Left ventricle myocardium superior (tissue), 1 donor: ENCODE results near the gene CREB3L1. TPM values are rescaled to one million over a fixed set of nuclear protein-coding genes. Genes with fewer than 3 reads are reported as not detected.

ENCODE experiments used
- ATAC-seq: fragments of 200-7000 bp; cut with Tn5 transposase; one replicate; pipeline ENCODE4 v1.9.1; 2020; ENCODE audit warnings: mild to moderate bottlenecking, moderate library complexity
- DNase-seq: peaks from one replicate; pipeline ENCODE4 v3.0.0-alpha.2; 2020
- intact Hi-C: fragments of 100-400 bp; cut with micrococcal nuclease; formaldehyde crosslinking; loops from one replicate; pipeline ENCODE4 v1.11.0; 2022
- total RNA-seq: library from RNA; stranded (reverse); fragmentation: NEBNext Ultra II Directional; extraction: Animal tissue kit (Norgen Biotek cat#: 25700); gene quantifications from one replicate; pipeline ENCODE4 v1.2.1, GENCODE V29; 2021
- donor health status: DM: no; HTN: yes; CAD: no; lungs with severe emphysema.

Gene CREB3L1
- total RNA-seq, 1 donor from 2014 or later = 56.0 TPM

DNA sequence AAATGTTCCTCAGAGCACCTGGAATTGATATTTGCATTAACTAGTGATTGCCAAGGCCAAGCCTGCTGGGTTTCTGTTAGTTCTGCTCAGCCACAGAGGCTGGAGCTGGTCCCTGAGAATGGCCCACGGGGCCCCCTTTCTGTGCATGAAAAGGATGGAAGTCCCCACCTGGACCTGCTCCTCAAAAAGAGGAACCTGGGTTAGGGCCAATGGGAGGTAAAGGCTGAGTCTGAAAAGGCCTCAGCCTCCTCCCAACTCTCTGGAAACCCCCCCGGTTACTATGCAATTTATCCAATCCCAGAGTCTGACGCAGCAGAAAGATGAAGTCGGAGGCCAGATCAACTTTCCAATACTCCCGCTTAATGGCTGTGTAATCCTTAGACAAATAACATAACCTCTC lies 6.8 kb upstream of the CREB3L1 start:
- intact Hi-C loops = no loop called here
- DNase-seq = no peak
- ATAC-seq = no peak

DNA sequence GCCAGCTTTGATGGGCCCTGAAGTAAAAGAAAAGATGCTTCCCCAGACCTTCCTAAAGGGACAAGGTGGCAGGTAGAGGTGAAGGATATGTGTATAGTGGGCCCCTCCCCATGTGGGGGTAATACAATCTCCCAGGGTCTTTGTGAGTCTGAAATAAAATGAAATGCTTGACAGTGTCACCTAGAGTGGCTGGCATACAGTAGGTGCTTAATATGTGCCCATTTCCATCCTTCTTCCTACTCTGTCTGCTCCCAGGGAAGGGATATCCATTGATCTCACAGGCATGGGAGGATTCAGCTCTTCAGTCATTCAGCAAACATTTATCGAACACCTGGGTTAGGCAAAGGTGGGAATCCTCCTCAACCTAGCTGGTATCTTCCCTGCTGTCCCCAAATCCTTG lies 6.1 kb upstream of the CREB3L1 start:
- no peak for DNase-seq
- ATAC-seq = no peak
- intact Hi-C loops = no loop called here

DNA sequence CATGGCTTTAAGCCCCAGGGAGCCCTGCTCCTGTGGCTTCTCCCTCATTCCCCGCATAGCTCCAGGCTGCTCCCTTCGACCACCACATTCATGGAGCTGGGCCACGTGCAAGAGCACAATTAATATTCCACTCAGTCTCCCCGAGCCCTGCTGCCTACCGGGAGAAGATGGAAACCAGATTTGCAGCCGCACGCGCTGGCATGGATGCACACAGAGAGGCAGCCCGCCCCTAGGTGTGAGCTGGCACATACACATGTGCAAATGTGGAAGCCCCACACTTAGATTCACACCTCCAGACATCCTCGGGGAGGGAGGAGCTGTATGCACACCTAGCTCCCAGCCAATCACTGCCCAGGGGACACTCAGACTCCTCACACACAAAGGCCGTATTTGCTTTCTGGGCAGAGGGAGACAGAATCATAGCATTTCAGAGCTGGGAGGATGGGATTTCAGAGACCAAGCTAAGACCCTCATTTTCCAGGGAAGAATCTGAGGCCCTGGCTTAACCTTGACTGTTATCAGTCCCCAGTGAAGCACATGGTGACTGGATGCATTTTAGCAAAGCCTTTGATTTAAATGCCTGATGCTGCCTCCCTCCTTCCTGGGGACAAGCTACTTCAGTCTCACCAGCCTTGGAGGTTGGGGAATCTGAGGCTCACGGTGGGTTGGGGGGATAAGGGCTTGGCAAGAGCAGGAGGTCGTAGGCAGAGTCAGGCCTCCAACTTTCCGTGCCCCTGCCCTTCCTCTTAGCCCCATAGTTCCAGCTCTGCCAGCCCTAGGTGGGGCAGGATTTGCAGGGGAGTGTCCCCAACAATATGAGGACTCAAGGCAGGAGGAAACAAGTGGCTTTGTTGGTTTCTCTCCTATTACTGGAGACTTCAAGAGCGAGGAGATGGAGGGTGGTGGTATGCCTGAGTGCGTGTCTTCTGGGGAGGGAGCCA lies 5.3 kb upstream of the CREB3L1 start:
- DNase-seq (no peak), ATAC-seq (no peak)
- intact Hi-C loops = no loop called here

DNA sequence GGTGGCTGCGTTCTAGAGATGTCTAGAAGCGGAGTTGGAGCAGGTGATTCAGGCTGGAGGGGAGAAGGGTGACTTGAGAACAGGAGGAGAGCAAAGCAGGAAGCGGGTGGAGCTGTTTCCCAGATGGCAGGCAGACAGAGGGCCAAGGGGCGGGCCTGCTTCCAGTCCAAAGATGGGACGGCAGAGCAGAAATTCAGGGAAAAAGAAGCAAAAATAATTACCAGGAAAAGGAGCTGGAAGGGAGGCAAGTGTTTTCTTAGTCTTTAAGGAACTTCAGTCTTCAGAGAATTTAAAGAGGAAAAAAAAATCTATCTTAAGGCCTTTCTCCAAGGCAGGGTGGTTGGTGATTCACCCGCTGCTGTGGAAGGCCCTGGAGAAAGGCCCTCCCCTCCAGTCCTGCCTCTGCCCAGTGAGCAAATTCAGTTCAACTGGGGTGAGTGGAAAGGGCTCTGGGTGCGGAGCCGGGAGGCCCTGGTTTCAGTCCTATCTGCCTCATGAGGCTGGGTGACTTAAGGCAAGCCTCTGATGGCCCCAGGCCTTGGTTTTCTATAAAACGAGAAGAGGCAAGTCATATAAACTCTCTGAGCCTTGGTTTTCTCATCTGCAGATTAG lies 4.5 kb upstream of the CREB3L1 start:
- DNase-seq (peak; percentile 79), ATAC-seq (peak; percentile 79)
- intact Hi-C loops = no loop called here

DNA sequence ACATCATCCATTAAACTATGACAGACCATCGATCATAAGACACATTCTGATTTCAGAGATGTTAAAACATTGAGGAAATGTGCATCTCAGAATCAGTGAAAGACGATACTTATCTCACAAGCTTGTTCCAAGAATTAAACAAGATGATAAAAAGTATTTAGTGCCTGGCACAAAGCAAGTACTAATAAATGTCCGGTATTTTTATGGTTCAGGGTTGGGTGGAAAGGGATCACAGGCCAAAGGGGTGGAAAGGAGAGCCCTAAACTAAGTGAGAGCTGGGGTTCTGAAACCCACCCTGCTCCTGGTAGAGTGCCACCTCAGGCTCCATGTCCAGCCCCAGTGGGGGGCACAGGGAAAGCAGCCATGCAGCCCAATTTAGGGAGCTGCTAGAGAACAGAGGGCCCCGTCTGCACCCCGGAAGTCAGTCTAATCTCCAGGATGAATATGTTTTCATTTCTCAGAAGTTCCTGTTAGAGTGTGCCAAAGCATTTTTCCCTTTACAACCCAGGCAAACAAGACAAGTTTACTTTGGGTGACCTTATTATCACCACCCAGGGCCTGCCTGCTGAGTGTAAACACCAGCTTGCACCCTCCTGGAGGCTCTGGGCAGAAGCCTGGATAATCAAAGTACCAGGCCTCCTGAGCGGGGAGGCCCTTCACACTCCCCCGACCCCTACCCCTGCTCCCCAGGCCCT lies 3.8 kb upstream of the CREB3L1 start:
- no peak for DNase-seq
- intact Hi-C loops = no loop called here
- ATAC-seq = no peak

DNA sequence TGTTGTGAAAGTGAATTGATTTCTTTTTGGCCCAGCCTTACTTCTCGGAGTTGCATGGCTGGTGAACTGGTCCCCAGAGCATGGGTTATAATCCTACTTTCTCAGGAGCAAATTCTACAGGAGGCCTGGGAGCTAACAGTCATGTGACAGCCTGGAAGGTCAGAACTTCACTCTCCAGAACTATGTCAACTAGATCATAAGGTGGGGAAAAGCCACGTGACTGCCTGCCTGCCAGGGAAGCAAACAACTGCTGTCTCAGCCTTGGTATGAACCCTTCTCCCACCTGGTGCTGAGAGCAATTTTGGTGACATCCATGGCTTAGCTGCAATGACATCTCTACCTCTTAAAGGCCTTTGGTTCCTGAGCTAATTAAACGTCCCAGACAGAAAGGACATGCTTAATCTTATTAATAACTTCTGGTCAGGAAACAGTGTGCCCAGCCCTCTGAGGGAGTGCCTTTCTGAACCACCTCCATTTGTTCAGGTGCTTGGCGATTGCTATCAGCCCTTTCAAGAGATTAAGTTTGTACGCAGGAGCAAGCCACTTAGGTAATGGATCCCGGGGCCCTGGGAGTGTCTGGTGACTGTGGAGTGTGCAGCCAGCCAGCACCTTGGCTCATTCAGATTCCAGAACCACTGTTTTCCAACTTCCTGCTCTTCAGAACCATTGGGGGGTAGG lies 1.4 kb upstream of the CREB3L1 start:
- ATAC-seq (no peak), DNase-seq (no peak)
- intact Hi-C loops = no loop called here

DNA sequence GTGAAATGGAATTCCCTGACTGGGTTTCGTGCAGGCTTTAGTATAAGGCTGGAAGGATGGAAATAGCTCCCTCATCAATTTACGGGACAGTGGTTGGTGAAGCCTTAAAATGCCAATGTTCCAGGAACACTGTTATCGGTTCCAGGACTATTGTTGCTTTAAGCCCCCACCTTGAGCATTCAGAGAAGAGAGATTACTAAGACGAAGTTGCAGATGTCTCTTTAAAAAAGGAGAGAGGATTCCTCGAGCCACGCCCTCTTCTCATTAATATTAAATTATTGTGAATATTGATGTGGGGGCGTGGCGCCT lies 195 bp upstream of the CREB3L1 start:
- DNase-seq (no peak), ATAC-seq (no peak)
- intact Hi-C loops = no loop called here

DNA sequence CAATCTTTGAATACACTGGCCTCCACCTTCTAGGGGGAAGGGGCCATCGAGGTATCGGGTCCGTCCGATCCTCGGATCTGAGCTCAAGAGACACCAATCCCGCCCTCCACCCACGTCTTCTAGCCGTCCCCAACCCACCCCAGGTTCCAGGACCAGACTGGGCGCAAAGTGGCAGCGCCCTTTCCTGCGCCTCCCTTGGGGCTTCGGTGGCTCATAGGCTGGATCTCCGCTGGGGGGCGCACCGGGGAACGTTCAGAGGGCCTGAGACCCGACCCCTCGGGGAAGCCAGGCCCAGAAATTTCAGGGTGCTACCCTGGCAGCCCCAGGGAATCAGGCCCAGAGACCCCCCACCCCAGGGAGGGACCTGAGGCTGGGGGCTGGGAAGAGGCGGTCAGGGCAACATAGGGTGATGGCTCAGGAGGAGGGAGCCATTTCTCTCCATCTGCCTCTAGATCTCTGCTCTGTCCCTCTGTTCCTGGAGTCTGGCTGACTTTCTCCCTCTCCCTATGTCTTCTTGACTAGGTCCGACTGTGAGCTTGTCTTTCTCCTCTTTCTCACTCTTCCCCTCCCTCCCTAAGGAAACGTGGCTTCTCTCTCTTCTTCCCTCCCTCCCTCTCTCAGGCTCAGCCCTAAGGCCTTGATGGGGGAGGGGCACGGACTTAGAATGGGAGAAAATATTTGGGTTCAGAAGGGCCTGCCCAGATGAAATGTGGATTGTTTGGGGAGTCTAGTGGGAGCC lies 1.1 kb downstream of the CREB3L1 start:
- intact Hi-C loops = no loop called here
- DNase-seq = peak; percentile 77
- peak; percentile 50 for ATAC-seq

DNA sequence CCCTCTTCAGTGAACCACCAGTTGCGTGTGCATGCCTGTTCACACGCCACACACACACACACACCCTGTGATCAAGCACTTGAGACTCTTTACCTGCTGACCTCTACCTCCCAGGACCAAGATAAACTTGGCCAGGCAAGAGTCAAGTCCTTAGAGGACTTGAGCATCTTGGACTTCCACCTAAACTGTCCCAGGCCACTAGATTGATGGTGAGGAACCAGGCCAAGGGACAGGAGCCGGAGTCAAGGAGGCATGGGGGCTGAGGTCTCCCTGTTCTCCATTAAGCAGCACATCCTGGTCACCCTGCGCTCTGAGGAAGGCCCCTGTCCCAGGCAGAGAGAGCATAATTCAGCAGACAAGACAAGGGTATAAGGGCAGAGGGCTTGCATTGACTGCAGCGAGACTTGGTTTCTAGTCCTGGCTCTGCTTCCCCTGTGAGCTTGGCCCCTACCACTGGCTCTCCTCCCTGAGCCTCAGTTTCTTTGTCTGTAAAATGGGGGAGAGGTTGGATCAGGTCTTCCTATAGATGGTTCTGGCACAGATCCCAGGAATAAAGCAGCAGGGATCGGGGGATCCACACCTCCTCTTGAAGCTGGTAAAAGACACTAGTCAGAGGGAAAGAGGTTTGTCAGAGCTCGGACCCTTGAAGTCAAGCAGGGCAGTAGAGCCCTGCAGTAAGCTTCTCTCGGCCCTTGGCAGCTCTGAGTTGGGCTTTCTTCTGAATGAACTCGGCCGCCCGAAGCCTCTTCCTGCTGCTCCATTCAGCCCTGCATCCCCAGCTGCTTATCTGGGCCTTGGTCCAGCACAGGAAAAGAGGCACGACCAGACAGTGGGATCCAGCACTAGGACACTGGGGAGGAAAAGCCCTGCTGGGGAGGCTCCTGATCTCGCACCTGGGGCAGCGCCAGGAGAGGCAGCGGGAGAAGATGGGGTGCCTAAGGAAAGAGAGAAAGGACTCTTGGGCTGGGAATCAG lies 2.0 kb downstream of the CREB3L1 start:
- DNase-seq = peak; percentile 78
- intact Hi-C loops = no loop called here
- ATAC-seq = peak; percentile 72

DNA sequence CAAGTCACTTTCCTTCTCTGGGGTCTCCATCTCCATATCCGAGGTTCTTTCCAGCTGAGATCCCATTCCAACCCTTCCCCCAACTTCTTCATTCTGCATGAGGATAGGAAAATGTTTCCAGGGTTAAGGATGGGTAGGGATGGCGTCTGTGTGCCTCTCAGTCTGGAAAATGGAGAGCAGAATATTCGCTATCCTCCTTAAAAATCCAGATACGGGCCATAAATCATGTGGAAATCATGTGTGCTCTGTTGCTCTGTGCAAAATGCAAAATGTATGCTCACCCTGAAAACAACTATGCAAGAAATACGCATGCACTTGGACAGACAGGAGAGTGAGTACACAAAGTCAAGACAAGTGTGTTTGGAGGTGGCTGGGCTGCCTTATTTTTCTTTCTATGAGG lies 3.2 kb downstream of the CREB3L1 start:
- intact Hi-C loops = no loop called here
- no peak for ATAC-seq
- DNase-seq = no peak

DNA sequence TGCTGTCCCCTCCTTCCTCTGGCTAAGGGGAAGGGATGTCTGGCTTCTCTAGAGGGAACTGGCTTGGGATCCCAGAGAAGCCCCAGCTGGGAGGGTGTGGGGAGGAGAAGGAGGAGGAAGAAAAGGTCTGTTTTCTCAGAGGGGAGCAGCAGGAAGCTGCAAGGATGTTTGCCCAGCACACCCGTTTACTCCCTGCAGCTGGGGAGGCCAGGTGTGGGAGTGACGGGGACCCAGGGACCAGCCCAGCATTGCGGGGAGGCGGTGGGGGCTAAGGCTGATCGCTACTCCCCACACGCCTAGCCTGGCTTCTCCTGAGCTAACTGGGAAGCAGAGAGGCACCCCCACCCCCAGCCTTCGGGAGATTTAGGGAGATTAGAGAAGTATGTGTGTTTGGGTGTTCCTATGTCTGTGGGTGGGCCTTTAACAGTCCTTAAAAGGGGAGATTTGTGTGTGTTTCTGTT lies 3.9 kb downstream of the CREB3L1 start:
- ATAC-seq (peak; percentile 20), DNase-seq (no peak)
- intact Hi-C loops = no loop called here

DNA sequence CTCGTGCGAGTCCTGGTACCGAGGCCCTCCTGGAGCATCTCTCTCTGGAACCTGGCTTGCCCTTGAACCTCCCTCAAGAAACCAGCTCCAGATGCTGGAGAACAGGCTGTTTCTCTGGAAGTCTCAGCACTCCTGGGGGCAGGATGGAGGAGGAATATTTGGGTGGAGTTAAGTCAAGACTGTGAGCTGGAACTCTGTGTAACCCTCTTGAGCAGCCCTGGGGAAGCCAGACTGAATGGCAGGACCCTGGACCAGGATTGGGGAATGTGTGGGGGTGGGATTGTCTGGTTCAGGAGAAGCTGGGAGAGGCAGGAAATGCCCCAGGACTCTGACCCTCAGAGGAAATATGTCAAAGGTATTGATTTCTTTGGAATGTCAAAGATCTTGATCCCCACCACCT lies 7.7 kb downstream of the CREB3L1 start:
- intact Hi-C loops = no loop called here
- ATAC-seq (peak; percentile 62), DNase-seq (no peak)

DNA sequence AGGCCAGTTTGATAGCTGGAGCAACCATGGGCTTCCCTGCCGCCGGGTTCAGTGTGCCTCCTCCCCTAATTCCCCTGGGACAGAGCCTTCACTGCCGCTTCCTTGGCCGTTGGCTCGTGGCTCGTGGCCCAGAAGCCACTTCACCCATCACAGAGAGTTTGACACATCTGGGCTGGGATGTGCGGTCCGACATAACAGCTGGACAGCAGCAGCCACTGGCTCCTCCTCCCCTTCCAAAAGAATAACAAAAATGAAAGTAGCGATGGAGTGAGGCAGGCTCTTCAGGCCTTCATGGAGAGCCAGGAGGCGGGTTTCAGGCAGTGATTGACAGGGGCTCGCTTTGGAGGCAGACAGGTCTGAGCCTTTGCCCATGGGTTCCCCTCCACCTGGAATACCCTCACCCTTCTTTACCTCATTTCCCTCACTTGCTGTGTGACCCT lies 8.2 kb downstream of the CREB3L1 start:
- intact Hi-C loops = no loop called here
- peak; percentile 78 for DNase-seq
- peak; percentile 77 for ATAC-seq

DNA sequence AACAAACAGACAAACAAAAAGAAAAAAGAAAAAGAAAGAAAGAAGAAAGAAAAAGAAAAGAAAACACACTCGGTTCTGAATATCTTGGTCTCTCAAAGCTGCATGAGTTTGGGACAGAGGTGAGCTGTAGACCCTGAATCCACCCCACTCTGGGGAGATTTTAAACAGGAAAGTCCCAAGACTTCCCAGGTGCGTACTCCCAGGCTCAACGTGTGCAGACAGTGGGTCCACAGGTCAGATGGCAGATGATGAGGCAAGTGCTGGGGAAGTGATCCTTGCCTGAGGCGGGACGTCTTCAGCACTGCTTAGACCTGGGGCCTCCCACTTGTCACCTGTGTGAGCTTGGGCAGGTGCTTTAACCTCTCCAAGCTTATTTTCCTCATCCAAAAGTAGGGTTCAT lies 9.3 kb downstream of the CREB3L1 start:
- intact Hi-C loops = no loop called here
- no peak for DNase-seq
- no peak for ATAC-seq

DNA sequence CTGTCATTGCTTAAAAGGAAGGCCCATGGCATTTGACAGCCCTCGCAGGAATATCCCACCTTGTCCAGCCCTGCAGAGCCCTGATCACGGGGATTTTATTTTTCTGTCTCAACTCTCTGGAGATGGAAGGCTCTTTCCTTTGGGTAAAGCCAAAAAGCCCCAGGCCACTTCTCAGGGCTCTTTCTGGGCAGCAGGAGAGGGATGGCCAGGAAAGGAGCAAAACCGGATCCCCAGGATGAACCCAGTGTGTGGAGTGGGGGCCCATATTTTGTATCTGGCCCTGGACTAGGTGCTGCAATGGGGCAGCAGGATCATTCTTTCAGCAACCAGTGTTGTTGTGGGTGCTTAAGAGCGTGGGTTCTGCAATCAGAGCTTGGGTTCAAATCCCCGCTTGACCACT lies 11.0 kb downstream of the CREB3L1 start:
- ATAC-seq (no peak), DNase-seq (no peak)
- intact Hi-C loops = no loop called here

DNA sequence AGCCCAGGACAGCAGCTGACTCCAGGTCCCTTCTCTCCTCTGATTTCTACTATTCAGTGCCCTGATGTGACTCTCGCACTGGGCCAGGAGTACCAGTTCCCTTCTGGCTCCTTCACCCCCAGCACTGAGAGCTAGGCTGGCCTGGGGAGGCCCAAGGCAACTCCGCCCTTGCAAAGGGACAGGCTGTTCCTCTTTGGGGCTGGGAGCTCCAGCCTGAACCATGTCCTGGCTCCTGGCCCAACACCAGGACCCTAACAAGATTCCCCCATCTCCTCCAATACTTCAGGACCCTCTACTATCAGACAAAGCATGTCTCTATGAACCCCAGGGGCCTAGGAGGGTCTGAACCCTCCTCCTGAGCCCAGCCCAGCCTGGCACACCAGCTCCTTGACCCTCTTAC lies 12.5 kb downstream of the CREB3L1 start:
- intact Hi-C loops = no loop called here
- ATAC-seq (no peak), DNase-seq (no peak)

DNA sequence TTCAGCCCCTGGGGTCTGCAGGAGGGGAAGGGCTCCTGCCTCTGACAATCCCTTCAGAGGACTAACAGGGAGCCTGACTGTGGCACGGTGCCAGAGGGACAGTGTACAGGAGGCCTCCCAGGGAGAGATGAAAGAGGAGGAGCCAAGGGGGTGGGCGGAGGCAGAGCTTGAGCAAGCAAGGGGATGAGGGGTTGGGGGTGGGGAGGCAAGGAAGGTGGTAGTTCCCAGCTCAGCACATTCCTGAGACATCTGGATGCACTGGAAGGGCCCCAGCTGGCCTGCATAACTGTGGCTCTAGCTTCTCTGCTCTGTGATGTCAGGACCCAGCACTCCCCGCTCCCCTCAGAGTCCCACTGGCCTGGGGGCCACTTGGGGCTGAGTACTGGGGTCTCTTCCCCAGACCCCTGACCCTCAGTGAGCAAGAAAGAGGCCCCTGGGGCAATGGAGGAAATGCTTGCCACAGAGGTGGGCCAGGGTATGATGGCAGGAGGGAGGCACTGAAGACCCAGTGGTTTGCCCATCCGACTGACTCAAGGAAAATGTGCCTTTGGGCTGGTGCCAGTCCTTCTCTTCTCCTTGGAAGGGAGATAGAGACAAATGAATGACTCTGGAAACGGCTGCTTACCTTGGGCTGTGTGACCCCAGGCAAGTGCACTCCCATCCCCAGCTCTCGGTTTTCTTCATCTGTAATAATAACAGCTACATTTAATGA lies 13.3 kb downstream of the CREB3L1 start:
- peak; percentile 83 for DNase-seq
- intact Hi-C loops = no loop called here
- peak; percentile 61 for ATAC-seq
